Panc1 (cell line): ENCODE measurements around the gene MAPK14.

Experiments used
- CTCF ChIP-seq: fragments of 450-650 bp; IDR thresholded peaks from 2 replicates; pipeline ENCODE4 v1.5.1; 2017; ENCODE audit warnings: mild to moderate bottlenecking
- POLR2AphosphoS5 ChIP-seq: IDR thresholded peaks from 2 replicates; pipeline ENCODE4 v1.6.1; 2012; ENCODE audit warnings: mild to moderate bottlenecking, low read depth, low read length, moderate library complexity
- TF ChIP-seq, protein P1 (sequence below), 2 experiments: IDR thresholded peaks; 2 replicates each; pipeline ENCODE4 v1.6.1; 2011 to 2012; ENCODE audit warnings: low read depth in 2 of 2, control low read depth in 1 of 2, low read length in 1 of 2, mild to moderate bottlenecking in 1 of 2, moderate library complexity in 1 of 2; ENCODE audit not compliant: insufficient read depth in 1 of 2

DNA sequence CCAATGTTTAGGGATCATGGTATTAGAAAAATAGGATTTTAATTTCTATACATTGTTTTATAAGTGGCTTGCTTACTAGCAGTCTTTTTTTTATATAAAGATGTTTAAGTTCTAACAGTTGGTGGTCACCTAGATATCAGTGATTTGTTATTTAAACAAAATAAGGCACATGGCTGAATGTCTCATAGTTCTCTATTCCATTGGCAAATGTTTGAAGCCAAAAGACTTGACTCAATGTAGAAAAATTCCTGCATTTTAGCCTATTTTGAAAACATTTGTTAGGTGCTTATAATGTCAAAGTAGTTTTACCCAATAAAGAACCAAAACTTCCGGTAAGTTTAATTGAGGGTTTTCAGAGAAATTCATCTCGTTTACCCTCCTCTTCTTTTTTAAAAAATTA is 26.8 kb downstream of the MAPK14 start:
- TF ChIP-seq CTCF: no peak
- TF ChIP-seq, protein P1, sequence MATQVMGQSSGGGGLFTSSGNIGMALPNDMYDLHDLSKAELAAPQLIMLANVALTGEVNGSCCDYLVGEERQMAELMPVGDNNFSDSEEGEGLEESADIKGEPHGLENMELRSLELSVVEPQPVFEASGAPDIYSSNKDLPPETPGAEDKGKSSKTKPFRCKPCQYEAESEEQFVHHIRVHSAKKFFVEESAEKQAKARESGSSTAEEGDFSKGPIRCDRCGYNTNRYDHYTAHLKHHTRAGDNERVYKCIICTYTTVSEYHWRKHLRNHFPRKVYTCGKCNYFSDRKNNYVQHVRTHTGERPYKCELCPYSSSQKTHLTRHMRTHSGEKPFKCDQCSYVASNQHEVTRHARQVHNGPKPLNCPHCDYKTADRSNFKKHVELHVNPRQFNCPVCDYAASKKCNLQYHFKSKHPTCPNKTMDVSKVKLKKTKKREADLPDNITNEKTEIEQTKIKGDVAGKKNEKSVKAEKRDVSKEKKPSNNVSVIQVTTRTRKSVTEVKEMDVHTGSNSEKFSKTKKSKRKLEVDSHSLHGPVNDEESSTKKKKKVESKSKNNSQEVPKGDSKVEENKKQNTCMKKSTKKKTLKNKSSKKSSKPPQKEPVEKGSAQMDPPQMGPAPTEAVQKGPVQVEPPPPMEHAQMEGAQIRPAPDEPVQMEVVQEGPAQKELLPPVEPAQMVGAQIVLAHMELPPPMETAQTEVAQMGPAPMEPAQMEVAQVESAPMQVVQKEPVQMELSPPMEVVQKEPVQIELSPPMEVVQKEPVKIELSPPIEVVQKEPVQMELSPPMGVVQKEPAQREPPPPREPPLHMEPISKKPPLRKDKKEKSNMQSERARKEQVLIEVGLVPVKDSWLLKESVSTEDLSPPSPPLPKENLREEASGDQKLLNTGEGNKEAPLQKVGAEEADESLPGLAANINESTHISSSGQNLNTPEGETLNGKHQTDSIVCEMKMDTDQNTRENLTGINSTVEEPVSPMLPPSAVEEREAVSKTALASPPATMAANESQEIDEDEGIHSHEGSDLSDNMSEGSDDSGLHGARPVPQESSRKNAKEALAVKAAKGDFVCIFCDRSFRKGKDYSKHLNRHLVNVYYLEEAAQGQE (IDR thresholded peaks at IDR 0.05; ENCODE audit: insufficient read depth in 1 of 2, low read depth in 2 of 2, low read length in 1 of 2): no peak
- TF ChIP-seq POLR2AphosphoS5: no peak
